ENCODE data around the gene ZSWIM6.

GRCh38 chr5:61307191-61307590, 24.9 kb upstream of the ZSWIM6 start:
- no peak for TF ChIP-seq CTCF (IDR thresholded peaks at IDR 0.05)
- no peak for TF ChIP-seq POLR2A (IDR thresholded peaks at IDR 0.05)
- TF ChIP-seq POLR2AphosphoS5 (IDR thresholded peaks at IDR 0.05) = no peak

All from transverse colon (tissue), 4 donors.